ENCODE measurements around the gene PMEL.

Gene PMEL

GRCh38 chr12:55978393-55978792, 12.6 kb upstream of the PMEL start:
- no peak for DNase-seq
- H3K4me3 ChIP-seq (ENCODE audit: control insufficient read depth in 1 of 7, extremely low read depth in 1 of 7, insufficient read depth in 4 of 7, low read depth in 2 of 7, low read length in 6 of 7): no peak overlapping the region
- ChIA-PET CTCF (interaction anchor here (1.0 kb wide), 1 partner anchor 19 kb away, joined by 3 read pairs; no protein-coding TSS in a partner anchor), POLR2A (no interaction called here)
- peaks cover 7 to 40% (median 13%) of the 10 kb centered on the region in 4 experiments for H3K4me1 ChIP-seq (ENCODE audit: control extremely low read depth in 1 of 4, control insufficient read depth in 4 of 4, insufficient read depth in 4 of 4, low read length in 3 of 4)
- no peak overlapping the region for H3K27ac ChIP-seq (ENCODE audit: insufficient read depth in 1 of 2, low read depth in 1 of 2, low read length in 2 of 2, poor library complexity in 1 of 2, severe bottlenecking in 2 of 2)
- no peaks in the 10 kb centered on the region for H3K9me3 ChIP-seq (ENCODE audit: control extremely low read depth in 1 of 5, control insufficient read depth in 4 of 5, insufficient read depth in 2 of 5, low read depth in 1 of 5, low read length in 4 of 5)
- WGBS (ENCODE audit: insufficient coverage): 100% methylated on average over 7 of the region's 7 CpGs
- H3K27me3 ChIP-seq (replicated peaks in 2 of 5; ENCODE audit: control insufficient read depth in 4 of 5, insufficient read depth in 5 of 5, low read length in 4 of 5): no peaks in the 10 kb centered on the region
- H3K36me3 ChIP-seq (ENCODE audit: control insufficient read depth in 4 of 4, insufficient read depth in 4 of 4, low read length in 3 of 4): peaks cover 4 to 16% (median 12%) of the 10 kb centered on the region in 4 experiments

GRCh38 chr12:55974308-55974730, 8.5 kb upstream of the PMEL start:
- Histone ChIP-seq H3K27me3 (replicated peaks in 2 of 5; ENCODE audit: control insufficient read depth in 4 of 5, insufficient read depth in 5 of 5, low read length in 4 of 5) (no peaks in the 10 kb centered on the region), H3K4me1 (ENCODE audit: control extremely low read depth in 1 of 4, control insufficient read depth in 4 of 4, insufficient read depth in 4 of 4, low read length in 3 of 4) (peaks cover 14 to 35% (median 20%) of the 10 kb centered on the region in 4 experiments), H3K27ac (ENCODE audit: insufficient read depth in 1 of 2, low read depth in 1 of 2, low read length in 2 of 2, poor library complexity in 1 of 2, severe bottlenecking in 2 of 2) (peak overlapping the region; percentile 79 to 92), H3K9me3 (ENCODE audit: control extremely low read depth in 1 of 5, control insufficient read depth in 4 of 5, insufficient read depth in 2 of 5, low read depth in 1 of 5, low read length in 4 of 5) (no peaks in the 10 kb centered on the region), H3K4me3 (ENCODE audit: control insufficient read depth in 1 of 7, extremely low read depth in 1 of 7, insufficient read depth in 4 of 7, low read depth in 2 of 7, low read length in 6 of 7) (peak overlapping the region; percentile 89 to 100 (median 94)), H3K36me3 (ENCODE audit: control insufficient read depth in 4 of 4, insufficient read depth in 4 of 4, low read length in 3 of 4) (peaks cover 5 to 34% (median 13%) of the 10 kb centered on the region in 4 experiments)
- WGBS (ENCODE audit: insufficient coverage): 0% methylated on average over 15 of the region's 15 CpGs
- POLR2A ChIA-PET: interaction anchor here (0.6 to 1.9 kb wide), 7 partner anchors 8 to 229 kb away, joined by 3 to 10 read pairs (median 3); no protein-coding TSS in a partner anchor
- CTCF ChIA-PET: interaction anchor here (0.8 to 2.0 kb wide), 14 partner anchors 8 to 234 kb away, joined by 3 to 9 read pairs (median 3); no protein-coding TSS in a partner anchor
- peak in 2 of 3 donors; percentile 46 to 54 for DNase-seq

- peak; percentile 100 for DNase-seq
- H3K4me3 ChIP-seq (ENCODE audit: control insufficient read depth in 1 of 7, extremely low read depth in 1 of 7, insufficient read depth in 4 of 7, low read depth in 2 of 7, low read length in 6 of 7): peak within 1 kb of the TSS; percentile 89 to 100 (median 94)
- peaks cover 14 to 35% (median 20%) of the 10 kb centered on the region in 4 experiments for H3K4me1 ChIP-seq (ENCODE audit: control extremely low read depth in 1 of 4, control insufficient read depth in 4 of 4, insufficient read depth in 4 of 4, low read length in 3 of 4)
- no peaks in the 10 kb centered on the region for H3K27me3 ChIP-seq (replicated peaks in 2 of 5; ENCODE audit: control insufficient read depth in 4 of 5, insufficient read depth in 5 of 5, low read length in 4 of 5)
- ChIA-PET POLR2A (interaction anchor here (0.6 to 1.9 kb wide), 8 partner anchors 9 to 228 kb away, joined by 3 to 10 read pairs (median 3); partner anchors contain the start of gene PA2G4), CTCF (interaction anchor here (0.8 to 2.0 kb wide), 12 partner anchors 9 to 129 kb away, joined by 3 to 9 read pairs (median 4); no protein-coding TSS in a partner anchor)
- peak within 1 kb of the TSS; percentile 79 to 93 for H3K27ac ChIP-seq (ENCODE audit: insufficient read depth in 1 of 2, low read depth in 1 of 2, low read length in 2 of 2, poor library complexity in 1 of 2, severe bottlenecking in 2 of 2)
- WGBS (ENCODE audit: insufficient coverage): under 1% methylated on average over 27 of the region's 39 CpGs
- H3K36me3 ChIP-seq (ENCODE audit: control insufficient read depth in 4 of 4, insufficient read depth in 4 of 4, low read length in 3 of 4): peaks cover 5 to 39% (median 11%) of the 10 kb centered on the region in 4 experiments
- H3K9me3 ChIP-seq (ENCODE audit: control extremely low read depth in 1 of 5, control insufficient read depth in 4 of 5, insufficient read depth in 2 of 5, low read depth in 1 of 5, low read length in 4 of 5): no peaks in the 10 kb centered on the region
These were observed 7.9 kb upstream of the PMEL start, which contains the start of gene RAB5B for GRCh38 chr12:55973599-55974307. RAB5B (plus strand) TSS chr12:55974078; CDS start chr12:55986961, 12,883 bp downstream.

GRCh38 chr12:55972911-55973598, 7.2 kb upstream of the PMEL start:
- Histone ChIP-seq H3K27me3 (replicated peaks in 2 of 5; ENCODE audit: control insufficient read depth in 4 of 5, insufficient read depth in 5 of 5, low read length in 4 of 5) (no peaks in the 10 kb centered on the region), H3K4me3 (ENCODE audit: control insufficient read depth in 1 of 7, extremely low read depth in 1 of 7, insufficient read depth in 4 of 7, low read depth in 2 of 7, low read length in 6 of 7) (peak overlapping the region; percentile 35 to 97 (median 90)), H3K9me3 (ENCODE audit: control extremely low read depth in 1 of 5, control insufficient read depth in 4 of 5, insufficient read depth in 2 of 5, low read depth in 1 of 5, low read length in 4 of 5) (no peaks in the 10 kb centered on the region), H3K4me1 (ENCODE audit: control extremely low read depth in 1 of 4, control insufficient read depth in 4 of 4, insufficient read depth in 4 of 4, low read length in 3 of 4) (peaks cover 14 to 36% (median 21%) of the 10 kb centered on the region in 4 experiments), H3K36me3 (ENCODE audit: control insufficient read depth in 4 of 4, insufficient read depth in 4 of 4, low read length in 3 of 4) (peaks cover 5 to 46% (median 9%) of the 10 kb centered on the region in 4 experiments), H3K27ac (ENCODE audit: insufficient read depth in 1 of 2, low read depth in 1 of 2, low read length in 2 of 2, poor library complexity in 1 of 2, severe bottlenecking in 2 of 2) (peak overlapping the region; percentile 76 to 93)
- ChIA-PET POLR2A (interaction anchor here (0.8 to 1.9 kb wide), 5 partner anchors 10 to 131 kb away, joined by 3 to 10 read pairs (median 3); partner anchors contain the start of gene PA2G4), CTCF (interaction anchor here (0.9 to 2.0 kb wide), 8 partner anchors 11 to 58 kb away, joined by 3 to 9 read pairs (median 6); no protein-coding TSS in a partner anchor)
- DNase-seq: peak in 2 of 3 donors; percentile 64 to 79
- WGBS (ENCODE audit: insufficient coverage): under 1% methylated on average over 16 of the region's 18 CpGs

- Histone ChIP-seq H3K9me3 (ENCODE audit: control extremely low read depth in 1 of 5, control insufficient read depth in 4 of 5, insufficient read depth in 2 of 5, low read depth in 1 of 5, low read length in 4 of 5) (no peaks in the 10 kb centered on the region), H3K27me3 (replicated peaks in 2 of 5; ENCODE audit: control insufficient read depth in 4 of 5, insufficient read depth in 5 of 5, low read length in 4 of 5) (no peaks in the 10 kb centered on the region), H3K36me3 (ENCODE audit: control insufficient read depth in 4 of 4, insufficient read depth in 4 of 4, low read length in 3 of 4) (peaks cover 5 to 49% (median 9%) of the 10 kb centered on the region in 4 experiments), H3K27ac (ENCODE audit: insufficient read depth in 1 of 2, low read depth in 1 of 2, low read length in 2 of 2, poor library complexity in 1 of 2, severe bottlenecking in 2 of 2) (peak overlapping the region; percentile 76 to 93), H3K4me3 (ENCODE audit: control insufficient read depth in 1 of 7, extremely low read depth in 1 of 7, insufficient read depth in 4 of 7, low read depth in 2 of 7, low read length in 6 of 7) (peak overlapping the region; percentile 35 to 97 (median 90)), H3K4me1 (ENCODE audit: control extremely low read depth in 1 of 4, control insufficient read depth in 4 of 4, insufficient read depth in 4 of 4, low read length in 3 of 4) (peaks cover 15 to 38% (median 24%) of the 10 kb centered on the region in 4 experiments)
- peak in 2 of 3 donors; percentile 54 to 56 for DNase-seq
- ChIA-PET POLR2A (no interaction called here), CTCF (interaction anchor here (0.5 kb wide), 1 partner anchor 214 kb away, joined by 4 read pairs; no protein-coding TSS in a partner anchor)
- WGBS (ENCODE audit: insufficient coverage): no CpG with 5 or more reads among the region's 1 CpG
These were observed 6.6 kb upstream of the PMEL start for GRCh38 chr12:55972456-55972855.

GRCh38 chr12:55972042-55972441, 6.2 kb upstream of the PMEL start:
- ChIA-PET POLR2A (no interaction called here), CTCF (interaction anchor here (0.5 kb wide), 1 partner anchor 213 kb away, joined by 4 read pairs; no protein-coding TSS in a partner anchor)
- H3K9me3 ChIP-seq (ENCODE audit: control extremely low read depth in 1 of 5, control insufficient read depth in 4 of 5, insufficient read depth in 2 of 5, low read depth in 1 of 5, low read length in 4 of 5): no peaks in the 10 kb centered on the region
- no peaks in the 10 kb centered on the region for H3K27me3 ChIP-seq (replicated peaks in 2 of 5; ENCODE audit: control insufficient read depth in 4 of 5, insufficient read depth in 5 of 5, low read length in 4 of 5)
- peak overlapping the region; percentile 6 to 93 for H3K27ac ChIP-seq (ENCODE audit: insufficient read depth in 1 of 2, low read depth in 1 of 2, low read length in 2 of 2, poor library complexity in 1 of 2, severe bottlenecking in 2 of 2)
- peak in 1 of 3 donors; percentile 8 for DNase-seq
- peak overlapping the region in 3 of 7 experiments; percentile 8 to 97 (median 90) for H3K4me3 ChIP-seq (ENCODE audit: control insufficient read depth in 1 of 7, extremely low read depth in 1 of 7, insufficient read depth in 4 of 7, low read depth in 2 of 7, low read length in 6 of 7)
- 67% methylated on average over 1 of the region's 3 CpGs for WGBS (ENCODE audit: insufficient coverage)
- H3K36me3 ChIP-seq (ENCODE audit: control insufficient read depth in 4 of 4, insufficient read depth in 4 of 4, low read length in 3 of 4): peaks cover 5 to 49% (median 8%) of the 10 kb centered on the region in 4 experiments
- peaks cover 19 to 38% (median 28%) of the 10 kb centered on the region in 4 experiments for H3K4me1 ChIP-seq (ENCODE audit: control extremely low read depth in 1 of 4, control insufficient read depth in 4 of 4, insufficient read depth in 4 of 4, low read length in 3 of 4)

All from common myeloid progenitor, CD34-positive (primary cell).